H1 (cell line): ENCODE data around the gene RIPOR2.

ENCODE experiments used
- CHD1 ChIP-seq: IDR thresholded peaks from 2 replicates; pipeline ENCODE4 v1.6.1; 2012; ENCODE audit warnings: low read depth, low read length, improper control_type of control experiment
- CTCF ChIP-seq, 3 experiments: IDR thresholded peaks; 1 replicate in 2 of 3; 2 replicates in 1 of 3; pipeline versions ENCODE4 v1.5.1 to v1.6.1; 2011; ENCODE audit warnings: low read length in 3 of 3, mild to moderate bottlenecking in 3 of 3, inconsistent platforms in 2 of 3, low read depth in 1 of 3, moderate library complexity in 1 of 3; ENCODE audit not compliant: insufficient read depth in 1 of 3; ENCODE audit errors: control extremely low read depth in 1 of 3
- KDM1A ChIP-seq: fragments of 200-600, 300-600 bp; sonication (generic); IDR thresholded peaks from 2 replicates; pipeline ENCODE4 v1.7.1; 2016; ENCODE audit warnings: mild to moderate bottlenecking, low read length, borderline replicate concordance
- POLR2AphosphoS5 ChIP-seq: IDR thresholded peaks from 2 replicates; pipeline ENCODE4 v1.6.1; 2011; ENCODE audit warnings: low read depth, low read length
- RAD21 ChIP-seq, 2 experiments: IDR thresholded peaks in 1 of 2; conservative IDR thresholded peaks in 1 of 2; 2 replicates each; pipeline ENCODE4 v1.6.1; 2011; ENCODE audit warnings: low read depth in 2 of 2, low read length in 2 of 2, improper control_type of control experiment in 1 of 2, inconsistent platforms in 1 of 2, mild to moderate bottlenecking in 1 of 2, moderate library complexity in 1 of 2

DNA sequence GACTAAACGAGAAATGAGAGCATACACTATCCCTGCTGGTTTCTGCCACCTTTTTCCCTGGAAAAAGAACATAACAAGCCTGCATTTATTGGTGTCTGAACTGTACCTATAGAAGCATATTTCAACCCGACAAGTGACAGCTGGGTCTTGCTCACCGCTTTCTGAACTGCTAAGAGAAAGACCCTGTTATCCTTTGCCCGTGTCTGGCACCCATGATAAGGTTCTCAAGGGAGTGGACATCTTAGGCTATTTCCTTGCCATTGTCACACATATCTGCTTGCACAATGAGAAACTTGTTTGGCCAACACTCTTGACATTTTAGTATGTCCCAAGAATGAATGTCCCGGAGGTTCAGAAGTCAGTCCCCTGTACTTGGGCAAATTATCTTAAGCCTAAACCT lies 19.3 kb downstream of the RIPOR2 start:
- TF ChIP-seq CTCF (IDR thresholded peaks at IDR 0.05; ENCODE audit: control extremely low read depth in 1 of 3, insufficient read depth in 1 of 3, low read depth in 1 of 3, low read length in 3 of 3) (no peak), CHD1 (no peak), KDM1A (no peak), RAD21 (IDR thresholded peaks at IDR 0.05 in 1 of 2, conservative IDR thresholded peaks at IDR 0.05 in 1 of 2; ENCODE audit: low read depth in 2 of 2, low read length in 2 of 2) (no peak), POLR2AphosphoS5 (no peak)
